ENCODE measurements around the gene YPEL2.

YPEL2 gene

GRCh38 chr17:59366773-59367656, 35.6 kb downstream of the YPEL2 start:
- H3F3A ChIP-seq (ENCODE audit: low read depth) = no peaks in the 10 kb centered on the region; the same call in 1 of the 2 replicates
- H3K4me1 ChIP-seq (ENCODE audit: insufficient read depth, low read length, poor library complexity, severe bottlenecking) = peaks cover 13% of the 10 kb centered on the region
- no peaks in the 10 kb centered on the region for H3K36me3 ChIP-seq (ENCODE audit: insufficient read depth, low read length)
- H3K4me2 ChIP-seq (ENCODE audit: low read depth, low read length, poor library complexity, severe bottlenecking) = no peak overlapping the region
- H3K9me2 ChIP-seq (replicated peaks; ENCODE audit: low read depth, low read length) = no peaks in the 10 kb centered on the region
- H3K79me2 ChIP-seq (ENCODE audit: insufficient read depth, low read length) = no peaks in the 10 kb centered on the region
- no peaks in the 10 kb centered on the region for H3K27me3 ChIP-seq (ENCODE audit: insufficient read depth, low read length, poor library complexity, severe bottlenecking)
- no peak overlapping the region for H2AFZ ChIP-seq (ENCODE audit: low read length)
- H3K9me3 ChIP-seq (ENCODE audit: insufficient read depth, low read depth, low read length) = no peaks in the 10 kb centered on the region
- H3K9ac ChIP-seq (ENCODE audit: low read depth, low read length, poor library complexity, severe bottlenecking) = no peak overlapping the region
- peaks cover 4% of the 10 kb centered on the region for H4K20me1 ChIP-seq (ENCODE audit: insufficient read depth, low read length, poor library complexity, severe bottlenecking)
- no peak overlapping the region for H3K4me3 ChIP-seq (ENCODE audit: low read length, poor library complexity, severe bottlenecking)
- no peak for TF ChIP-seq EZH2phosphoT487 (IDR thresholded peaks at IDR 0.05; ENCODE audit: borderline replicate concordance)
- TF ChIP-seq CTCF (conservative IDR thresholded peaks at IDR 0.05; ENCODE audit: low read length) = no peak

- no peaks in the 10 kb centered on the region for H3K79me2 ChIP-seq (ENCODE audit: insufficient read depth, low read length)
- no peaks in the 10 kb centered on the region for H3F3A ChIP-seq (ENCODE audit: low read depth)
Observed at GRCh38 chr17:59367657-59368045, 36.2 kb downstream of the YPEL2 start.

GRCh38 chr17:59368218-59368857, 36.9 kb downstream of the YPEL2 start:
- Histone ChIP-seq H3K9ac (ENCODE audit: low read depth, low read length, poor library complexity, severe bottlenecking) (no peak overlapping the region), H2AFZ (ENCODE audit: low read length) (no peak overlapping the region), H3K79me2 (ENCODE audit: insufficient read depth, low read length) (no peaks in the 10 kb centered on the region), H3K4me1 (ENCODE audit: insufficient read depth, low read length, poor library complexity, severe bottlenecking) (peaks cover 13% of the 10 kb centered on the region), H3K4me3 (ENCODE audit: low read length, poor library complexity, severe bottlenecking) (no peak overlapping the region), H3K9me2 (replicated peaks; ENCODE audit: low read depth, low read length) (no peaks in the 10 kb centered on the region), H4K20me1 (ENCODE audit: insufficient read depth, low read length, poor library complexity, severe bottlenecking) (no peaks in the 10 kb centered on the region), H3K27me3 (ENCODE audit: insufficient read depth, low read length, poor library complexity, severe bottlenecking) (no peaks in the 10 kb centered on the region), H3K36me3 (ENCODE audit: insufficient read depth, low read length) (no peaks in the 10 kb centered on the region), H3K4me2 (ENCODE audit: low read depth, low read length, poor library complexity, severe bottlenecking) (no peak overlapping the region), H3K9me3 (ENCODE audit: insufficient read depth, low read depth, low read length) (no peaks in the 10 kb centered on the region), H3F3A (ENCODE audit: low read depth) (no peaks in the 10 kb centered on the region)
- no peak for TF ChIP-seq CTCF (conservative IDR thresholded peaks at IDR 0.05; ENCODE audit: low read length)
- TF ChIP-seq EZH2phosphoT487 (IDR thresholded peaks at IDR 0.05; ENCODE audit: borderline replicate concordance) = no peak

More at GRCh38 chr17:59367657-59368045, 36.2 kb downstream of the YPEL2 start:
- Histone ChIP-seq H3K9me3 (ENCODE audit: insufficient read depth, low read depth, low read length) (no peaks in the 10 kb centered on the region), H3K4me2 (ENCODE audit: low read depth, low read length, poor library complexity, severe bottlenecking) (no peak overlapping the region), H3K9me2 (replicated peaks; ENCODE audit: low read depth, low read length) (no peaks in the 10 kb centered on the region), H3K9ac (ENCODE audit: low read depth, low read length, poor library complexity, severe bottlenecking) (no peak overlapping the region), H3K36me3 (ENCODE audit: insufficient read depth, low read length) (no peaks in the 10 kb centered on the region), H3K4me3 (ENCODE audit: low read length, poor library complexity, severe bottlenecking) (no peak overlapping the region), H2AFZ (ENCODE audit: low read length) (no peak overlapping the region), H3K4me1 (ENCODE audit: insufficient read depth, low read length, poor library complexity, severe bottlenecking) (peaks cover 13% of the 10 kb centered on the region), H4K20me1 (ENCODE audit: insufficient read depth, low read length, poor library complexity, severe bottlenecking) (peaks cover 2% of the 10 kb centered on the region), H3K27me3 (ENCODE audit: insufficient read depth, low read length, poor library complexity, severe bottlenecking) (no peaks in the 10 kb centered on the region)
- TF ChIP-seq EZH2phosphoT487 (IDR thresholded peaks at IDR 0.05; ENCODE audit: borderline replicate concordance) (no peak), CTCF (conservative IDR thresholded peaks at IDR 0.05; ENCODE audit: low read length) (no peak)
